Fibroblast of mammary gland (primary cell): ENCODE data around the gene NF1.

Experiments
- DNase-seq: peaks from one replicate; pipeline ENCODE4 v3.0.0-alpha.2; 2010; ENCODE audit warnings: low read depth
- H3K4me3 ChIP-seq: 2 replicates; pipeline ENCODE4 v1.5.1; 2011; ENCODE audit warnings: low read depth, mild to moderate bottlenecking, low read length, moderate library complexity; ENCODE audit not compliant: control insufficient read depth
- CTCF ChIP-seq: conservative IDR thresholded peaks from 2 replicates; pipeline ENCODE4 v1.5.1; 2011; ENCODE audit warnings: low read depth, low read length, inconsistent platforms; ENCODE audit not compliant: control insufficient read depth, insufficient read depth

Gene NF1

GRCh38 chr17:31096106-31096436 lies 1.3 kb downstream of the NF1 start:
- H3K4me3 ChIP-seq: peak overlapping the region; percentile 85
- no peak for TF ChIP-seq CTCF
- DNase-seq: no peak

- no peak overlapping the region for H3K4me3 ChIP-seq
- no peak for TF ChIP-seq CTCF
- DNase-seq: no peak
Measured at GRCh38 chr17:31099016-31099415, 4.2 kb downstream of the NF1 start.

GRCh38 chr17:31100840-31101459 lies 6.2 kb downstream of the NF1 start:
- H3K4me3 ChIP-seq: no peak overlapping the region
- no peak for DNase-seq
- TF ChIP-seq CTCF: no peak

GRCh38 chr17:31101943-31102342 lies 7.2 kb downstream of the NF1 start:
- no peak for DNase-seq
- H3K4me3 ChIP-seq: no peak overlapping the region
- TF ChIP-seq CTCF: no peak

- no peak for TF ChIP-seq CTCF
- no peak overlapping the region for H3K4me3 ChIP-seq
- no peak for DNase-seq
Measured at GRCh38 chr17:31105991-31106390, 11.2 kb downstream of the NF1 start.

GRCh38 chr17:31111183-31111582 lies 16.4 kb downstream of the NF1 start:
- no peak for DNase-seq
- TF ChIP-seq CTCF: no peak
- H3K4me3 ChIP-seq: no peak overlapping the region
